HAP-1 (cell line): ENCODE results near the gene SAMD14.

Experiments
- DNase-seq, 2 experiments: peaks; one replicate each; pipeline ENCODE4 v3.0.0-alpha.2; 2016 to 2020; ENCODE audit warnings: low spot score in 2 of 2
- H3K27me3 ChIP-seq: fragments of 250-450 bp; sonication (Bioruptor Pico); 2 replicates; pipeline ENCODE4 v1.5.1; 2020; ENCODE audit warnings: low read depth, mild to moderate bottlenecking, moderate library complexity
- H3K36me3 ChIP-seq: fragments of 250-450 bp; sonication (Bioruptor Pico); replicated peaks from 2 replicates; pipeline ENCODE4 v1.5.1; 2020; ENCODE audit warnings: mild to moderate bottlenecking
- H3K4me1 ChIP-seq: fragments of 250-450 bp; sonication (Bioruptor Pico); 2 replicates; pipeline ENCODE4 v1.5.1; 2020; ENCODE audit warnings: mild to moderate bottlenecking
- H3K4me3 ChIP-seq: fragments of 250-450 bp; sonication (Bioruptor Pico); 2 replicates; pipeline ENCODE4 v1.5.1; 2020; ENCODE audit warnings: mild to moderate bottlenecking, moderate library complexity
- H3K9me3 ChIP-seq: fragments of 250-450 bp; sonication (Bioruptor Pico); 2 replicates; pipeline ENCODE4 v1.5.1; 2020; ENCODE audit warnings: mild to moderate bottlenecking, moderate library complexity
- in situ Hi-C: fragments of 300-500 bp; cut with MboI; formaldehyde crosslinking; loops from 3 replicates; pipeline ENCODE4 v1.14.3; 2020; ENCODE audit warnings: low sequenced_read_pairs, inconsistent platforms, mixed read lengths

SAMD14 gene

DNA sequence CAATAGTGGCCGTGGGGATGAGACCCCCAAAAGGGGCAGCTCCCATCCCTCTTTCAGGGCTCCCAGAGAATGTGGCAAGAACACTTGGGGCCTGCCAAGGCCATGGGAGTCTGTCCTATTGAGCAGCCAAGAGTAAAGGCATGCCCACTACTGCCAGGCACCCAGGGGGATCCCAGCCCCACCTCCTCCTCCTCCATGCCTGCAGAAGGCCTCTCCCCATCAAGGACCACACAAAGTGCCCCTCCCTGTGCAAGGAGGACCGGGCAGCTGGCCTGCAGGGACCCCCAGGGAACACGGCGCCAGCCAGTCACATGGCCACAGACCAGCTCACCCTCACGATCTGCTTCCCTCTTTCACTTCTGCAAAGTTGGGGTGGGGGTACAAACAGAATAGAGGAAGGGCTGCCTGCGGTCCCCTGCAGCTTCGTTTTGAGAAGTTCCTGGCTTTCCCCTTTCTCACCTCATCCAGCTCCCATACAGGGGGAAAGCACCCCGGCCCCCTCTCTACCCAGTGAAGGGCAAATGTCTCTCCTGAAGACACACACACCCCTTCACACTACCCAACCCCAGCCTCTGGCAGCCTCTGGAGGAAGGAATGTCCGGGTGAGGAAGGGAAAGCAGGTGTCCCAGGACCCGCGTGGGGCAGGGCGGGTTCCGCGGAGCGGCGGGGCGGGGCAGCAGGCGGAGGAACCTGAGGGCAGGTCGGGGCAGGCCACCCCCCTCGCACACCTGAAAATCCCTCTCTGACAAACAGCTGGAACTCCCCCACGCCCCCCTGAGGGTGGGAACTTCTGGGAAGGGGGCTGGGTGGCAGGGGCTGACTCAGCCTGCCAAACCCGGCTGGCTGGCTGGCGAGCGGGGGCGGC lies 18.5 kb upstream of the SAMD14 start:
- H3K36me3 ChIP-seq = peaks cover 19% of the 10 kb centered on the region

DNA sequence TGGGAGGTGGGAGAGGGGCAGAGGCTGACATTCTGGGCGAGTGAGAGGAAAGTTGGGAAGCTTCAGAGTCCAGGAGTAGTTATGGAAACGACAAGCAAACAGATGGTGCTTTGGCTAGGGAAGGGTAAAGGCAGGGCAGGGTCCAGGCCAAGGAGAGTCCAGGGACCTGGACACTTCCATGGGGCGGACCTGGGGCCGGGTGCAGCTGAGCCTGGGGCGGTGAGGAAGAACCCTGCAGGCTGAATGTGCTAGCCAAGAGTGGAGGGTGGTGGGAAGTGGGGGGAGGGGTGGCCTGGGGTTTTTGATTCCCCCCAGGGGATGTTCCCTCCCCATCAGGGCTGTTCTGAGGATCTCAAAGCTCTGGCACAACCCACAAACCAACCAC lies 17.9 kb upstream of the SAMD14 start:
- Histone ChIP-seq H3K27me3 (no peaks in the 10 kb centered on the region), H3K36me3 (peaks cover 25% of the 10 kb centered on the region), H3K4me1 (peaks cover 12% of the 10 kb centered on the region), H3K9me3 (no peaks in the 10 kb centered on the region), H3K4me3 (peak overlapping the region; percentile 59)
- in situ Hi-C loops = no loop called here
- peak in 1 of 2 experiments; percentile 46 for DNase-seq

More for the DNA sequence above, 18.5 kb upstream of the SAMD14 start:
- DNase-seq = peak in 1 of 2 experiments; percentile 56
- H3K27me3 ChIP-seq = no peaks in the 10 kb centered on the region
- in situ Hi-C loops = no loop called here
- H3K9me3 ChIP-seq = no peaks in the 10 kb centered on the region
- H3K4me3 ChIP-seq = peak overlapping the region; percentile 59
- peaks cover 12% of the 10 kb centered on the region for H3K4me1 ChIP-seq

DNA sequence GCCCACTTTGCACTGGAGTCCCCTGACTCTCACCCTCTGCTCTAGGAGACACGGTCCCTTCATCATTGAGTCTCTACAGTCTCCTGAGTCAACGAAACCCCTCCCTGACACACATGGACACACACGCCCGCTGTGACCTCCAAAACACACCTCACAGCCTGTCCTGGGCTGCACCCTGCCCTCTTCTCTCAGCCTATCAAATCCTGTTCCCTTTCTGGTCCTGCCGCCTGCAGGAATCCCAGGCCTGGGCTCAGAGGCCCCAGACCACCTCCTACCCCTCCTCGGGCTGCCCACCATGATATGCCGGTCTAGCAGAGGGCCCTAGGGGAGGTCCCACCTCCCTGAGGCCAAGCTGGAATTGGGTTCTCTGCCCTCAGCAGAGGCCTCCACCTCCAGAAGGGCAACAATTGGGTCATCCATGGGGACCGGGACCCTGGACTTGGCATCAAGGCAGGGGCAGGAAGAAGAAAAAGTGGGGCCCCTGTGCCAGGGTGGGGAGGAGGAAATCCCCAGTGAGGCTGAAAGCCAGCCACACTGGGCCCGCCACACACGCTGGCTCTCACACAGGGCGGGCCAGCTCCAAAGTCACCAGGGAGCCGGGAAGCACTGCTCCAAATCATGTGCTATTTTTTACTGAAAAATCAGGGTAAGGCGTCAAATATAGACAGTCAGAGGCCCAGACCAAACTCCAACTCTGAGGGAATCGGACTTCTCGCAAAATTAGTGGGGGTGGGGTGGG lies 17.1 kb upstream of the SAMD14 start:
- Histone ChIP-seq H3K9me3 (no peaks in the 10 kb centered on the region), H3K4me3 (peak overlapping the region; percentile 59), H3K27me3 (no peaks in the 10 kb centered on the region), H3K36me3 (peaks cover 32% of the 10 kb centered on the region), H3K4me1 (peaks cover 5% of the 10 kb centered on the region)
- DNase-seq = no peak
- in situ Hi-C loops = no loop called here

DNA sequence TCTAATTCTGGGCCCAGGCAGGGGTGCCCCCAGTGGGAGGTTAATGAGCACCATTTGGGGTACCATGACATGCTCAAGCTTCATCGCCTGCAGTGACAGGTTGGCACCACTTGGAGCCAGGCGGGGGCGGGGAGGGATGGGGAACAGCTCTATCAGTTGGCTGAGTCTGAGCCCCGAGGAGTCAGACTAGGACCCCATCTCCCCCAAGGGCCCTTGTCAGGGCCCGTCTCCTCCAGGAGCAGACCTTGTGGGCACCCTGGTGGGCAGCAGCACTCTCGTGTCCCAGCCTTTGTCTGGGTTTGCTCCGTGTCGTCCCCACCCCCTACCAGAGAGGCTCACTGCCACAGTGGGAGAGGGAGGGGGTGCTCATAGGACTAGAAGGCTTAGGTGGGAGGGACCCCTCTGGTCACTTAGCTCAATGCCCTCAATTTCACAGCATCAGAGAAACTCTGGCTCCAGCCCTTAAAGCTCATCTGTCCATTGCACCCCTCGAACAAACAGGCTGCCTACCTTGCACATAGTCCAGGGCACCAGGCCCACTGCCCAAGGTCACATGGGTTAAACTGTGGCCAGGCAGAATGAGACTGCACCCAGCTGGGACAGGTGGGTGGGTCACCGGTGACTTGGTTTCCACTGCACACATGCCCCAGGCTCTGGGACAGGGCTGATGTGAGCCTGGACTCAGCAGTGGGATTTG lies 16.4 kb upstream of the SAMD14 start:
- Histone ChIP-seq H3K9me3 (no peaks in the 10 kb centered on the region), H3K27me3 (no peaks in the 10 kb centered on the region), H3K36me3 (peaks cover 38% of the 10 kb centered on the region), H3K4me1 (peaks cover 3% of the 10 kb centered on the region), H3K4me3 (no peak overlapping the region)
- in situ Hi-C loops = no loop called here
- no peak for DNase-seq

DNA sequence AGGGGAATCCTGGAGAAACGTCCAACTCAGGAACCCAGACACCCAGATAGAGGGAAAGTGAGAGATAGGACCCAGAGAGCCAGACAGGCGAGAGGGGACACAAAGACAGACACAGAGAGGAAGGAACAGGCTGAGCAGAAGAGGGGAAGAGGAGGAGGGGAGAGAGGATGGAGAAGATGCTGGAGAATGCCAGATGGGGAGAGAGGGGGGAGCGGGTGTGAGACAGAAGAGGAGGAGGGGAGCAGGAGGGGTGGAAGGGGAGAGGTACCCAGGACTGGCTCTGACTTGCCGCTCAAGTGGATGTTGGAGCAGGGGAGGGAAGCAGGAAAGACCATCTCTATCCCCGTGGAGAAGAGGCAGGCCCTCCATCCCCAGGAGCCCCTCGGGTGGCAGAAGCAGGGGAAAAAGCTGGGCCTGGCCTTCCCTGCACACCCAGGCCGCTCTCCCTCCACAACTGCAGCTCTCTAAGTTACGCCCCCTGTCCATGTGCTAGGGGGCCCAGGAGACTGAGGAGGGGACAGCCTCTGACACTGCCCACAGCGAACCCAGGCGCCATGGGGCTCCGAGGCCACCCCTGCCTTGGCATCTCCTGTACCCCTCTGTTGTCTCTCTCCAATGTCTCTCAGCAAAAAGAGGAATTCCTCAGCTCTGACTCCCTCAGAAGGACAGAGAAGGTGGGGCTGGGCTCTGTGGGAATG lies 15.7 kb upstream of the SAMD14 start:
- no peak overlapping the region for H3K4me3 ChIP-seq
- no peaks in the 10 kb centered on the region for H3K9me3 ChIP-seq
- in situ Hi-C loops = no loop called here
- H3K4me1 ChIP-seq = no peaks in the 10 kb centered on the region
- no peak for DNase-seq
- peaks cover 44% of the 10 kb centered on the region for H3K36me3 ChIP-seq
- no peaks in the 10 kb centered on the region for H3K27me3 ChIP-seq

DNA sequence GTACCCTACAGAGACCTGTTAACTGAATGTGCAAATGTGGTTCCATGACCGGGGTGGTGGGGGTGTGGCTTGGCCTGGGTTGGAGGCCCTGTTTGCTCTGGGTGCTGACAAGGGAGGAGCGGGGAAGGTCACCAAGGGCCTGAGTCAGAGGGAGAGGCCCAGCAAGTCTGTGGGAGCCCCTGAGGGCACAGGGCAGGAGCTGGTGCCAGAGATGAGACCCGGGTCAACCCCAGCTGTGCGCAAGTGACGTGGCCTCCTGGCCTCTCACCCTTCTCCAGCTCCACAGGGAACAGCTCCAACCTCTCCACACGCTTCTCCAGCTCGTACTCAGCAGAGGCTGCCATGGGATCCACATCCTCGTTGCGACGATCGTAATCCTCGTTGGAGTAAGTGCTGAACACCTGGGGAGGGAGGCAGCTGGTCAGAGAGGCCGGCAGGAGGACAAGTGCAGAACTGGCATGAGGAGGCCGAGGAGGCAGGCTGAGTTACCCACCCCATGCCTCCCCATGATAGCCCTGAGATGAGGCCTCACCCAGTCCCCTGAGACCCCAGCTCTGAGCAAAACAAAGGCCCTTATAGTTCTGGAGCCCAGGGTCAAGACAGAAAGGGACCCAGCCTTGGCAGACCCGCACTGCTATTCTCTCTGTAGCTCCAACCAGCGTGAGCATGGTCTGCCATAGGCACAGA lies 15.0 kb upstream of the SAMD14 start:
- Histone ChIP-seq H3K9me3 (peaks cover 3% of the 10 kb centered on the region), H3K36me3 (peaks cover 51% of the 10 kb centered on the region), H3K4me1 (no peaks in the 10 kb centered on the region), H3K27me3 (no peaks in the 10 kb centered on the region), H3K4me3 (no peak overlapping the region)
- in situ Hi-C loops = no loop called here
- no peak for DNase-seq

DNA sequence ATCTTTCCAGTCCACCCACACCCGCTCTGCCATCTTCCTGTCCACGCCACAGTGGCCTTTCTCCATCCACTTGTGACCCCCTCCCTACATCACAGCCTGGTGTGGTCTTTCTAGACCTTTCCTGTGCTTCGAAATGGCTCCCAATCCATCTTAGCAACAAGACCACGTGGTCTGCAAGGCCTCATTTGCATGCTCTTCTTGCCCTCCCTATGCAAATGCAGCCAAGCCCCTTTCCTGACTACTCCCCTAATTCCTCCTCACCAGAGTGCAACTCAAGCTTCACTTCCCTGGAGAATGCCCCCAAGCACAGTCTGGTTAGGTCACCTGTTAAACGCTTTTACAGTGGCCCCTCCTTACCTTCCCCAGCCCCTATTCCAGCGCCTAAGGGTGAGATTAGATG lies 14.4 kb upstream of the SAMD14 start:
- peaks cover 3% of the 10 kb centered on the region for H3K9me3 ChIP-seq
- DNase-seq = no peak
- H3K4me3 ChIP-seq = no peak overlapping the region
- in situ Hi-C loops = no loop called here
- H3K36me3 ChIP-seq = peaks cover 57% of the 10 kb centered on the region
- no peaks in the 10 kb centered on the region for H3K27me3 ChIP-seq
- no peaks in the 10 kb centered on the region for H3K4me1 ChIP-seq

DNA sequence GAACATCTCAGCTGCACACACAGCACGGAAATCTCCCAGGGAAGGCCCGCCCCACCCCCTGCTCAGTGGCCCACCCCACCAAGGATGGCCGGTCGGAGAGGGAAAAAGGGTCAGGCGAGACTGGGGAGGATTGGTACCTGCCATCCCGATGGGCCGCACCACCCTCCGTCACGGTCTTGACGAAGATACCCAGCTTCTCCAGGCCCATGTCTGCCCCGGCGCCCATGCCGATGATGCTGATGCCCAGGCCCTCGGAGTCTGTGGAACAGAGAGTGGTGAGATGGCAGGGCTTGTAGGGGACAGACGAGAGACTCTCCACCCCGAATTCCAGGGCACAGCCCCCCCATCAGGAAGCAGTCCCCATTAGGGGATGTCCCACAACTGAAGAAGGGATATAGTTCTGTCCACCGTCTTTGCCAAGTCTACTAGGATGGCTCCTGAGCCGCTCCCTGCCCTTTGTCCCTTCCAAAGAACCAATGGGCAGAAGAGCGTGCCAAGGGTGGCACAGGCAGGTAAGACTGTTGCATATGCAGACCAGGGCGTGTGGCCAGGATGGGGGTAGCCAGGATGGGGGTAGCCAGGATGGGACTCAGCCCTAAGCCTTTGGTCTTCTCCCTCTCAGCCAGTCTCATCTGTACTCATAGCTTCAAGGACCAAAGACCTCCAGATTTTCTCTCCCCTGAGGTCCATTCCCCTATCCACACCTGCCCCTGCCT lies 13.7 kb upstream of the SAMD14 start:
- H3K4me3 ChIP-seq = no peak overlapping the region
- no peaks in the 10 kb centered on the region for H3K4me1 ChIP-seq
- in situ Hi-C loops = no loop called here
- H3K27me3 ChIP-seq = no peaks in the 10 kb centered on the region
- peaks cover 3% of the 10 kb centered on the region for H3K9me3 ChIP-seq
- DNase-seq = no peak
- H3K36me3 ChIP-seq = peaks cover 64% of the 10 kb centered on the region

DNA sequence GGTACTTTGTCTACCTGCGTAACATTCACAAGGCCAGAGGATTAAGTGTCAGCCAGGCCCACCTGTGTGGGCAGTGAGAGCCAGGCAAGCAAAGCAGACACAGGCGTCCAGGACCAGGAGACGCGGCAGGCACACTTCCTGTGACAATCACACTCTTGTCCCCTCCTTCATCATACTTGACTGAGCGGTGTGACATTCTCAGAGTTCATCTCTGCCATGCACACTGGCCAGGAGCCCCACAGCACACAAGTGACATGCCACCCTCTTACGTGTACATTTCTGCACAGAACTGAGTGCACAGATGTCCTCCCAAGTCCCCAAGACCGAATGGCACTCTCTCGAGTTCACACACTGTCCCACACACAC lies 11.8 kb upstream of the SAMD14 start:
- no peaks in the 10 kb centered on the region for H3K4me1 ChIP-seq
- no peak for DNase-seq
- H3K36me3 ChIP-seq = peaks cover 83% of the 10 kb centered on the region
- no peaks in the 10 kb centered on the region for H3K27me3 ChIP-seq
- peaks cover 3% of the 10 kb centered on the region for H3K9me3 ChIP-seq
- H3K4me3 ChIP-seq = no peak overlapping the region
- in situ Hi-C loops = no loop called here

DNA sequence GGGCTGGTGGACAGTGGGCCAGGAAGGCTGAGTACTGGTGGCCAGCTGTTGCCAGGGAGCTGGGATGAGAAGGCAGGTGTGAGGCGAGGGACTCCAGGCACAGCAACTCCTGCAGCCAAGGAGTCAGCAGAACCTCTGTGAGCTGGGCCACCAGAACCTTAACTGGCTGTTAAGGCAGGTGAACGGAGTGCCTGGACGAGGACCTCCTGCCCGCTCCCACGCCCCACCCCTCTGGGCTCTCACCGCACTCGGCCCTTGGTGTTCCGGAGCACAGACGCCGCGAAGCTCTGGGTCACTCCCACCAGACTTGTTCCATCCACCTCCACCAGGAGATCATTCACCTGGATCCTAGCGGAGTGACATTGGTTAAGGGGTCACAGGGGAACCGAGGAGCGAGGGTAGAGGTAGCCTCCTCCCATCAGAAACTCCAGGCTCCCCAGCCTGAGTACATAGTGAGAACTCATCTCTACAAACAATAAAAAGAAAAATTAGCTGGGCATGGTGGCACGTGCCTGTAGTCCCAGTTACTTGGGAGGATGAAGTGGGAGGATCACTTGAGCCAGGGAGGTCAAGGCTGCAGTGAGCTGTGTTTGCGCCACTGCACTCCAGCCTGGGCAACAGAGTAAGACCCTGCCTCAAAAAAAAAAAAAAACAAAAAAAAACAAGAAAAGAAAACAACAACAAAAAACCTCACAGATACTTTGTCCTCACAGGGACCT lies 11.2 kb upstream of the SAMD14 start:
- Histone ChIP-seq H3K36me3 (peaks cover 89% of the 10 kb centered on the region), H3K9me3 (peaks cover 3% of the 10 kb centered on the region), H3K27me3 (no peaks in the 10 kb centered on the region), H3K4me1 (no peaks in the 10 kb centered on the region), H3K4me3 (no peak overlapping the region)
- DNase-seq = no peak
- in situ Hi-C loops = no loop called here

DNA sequence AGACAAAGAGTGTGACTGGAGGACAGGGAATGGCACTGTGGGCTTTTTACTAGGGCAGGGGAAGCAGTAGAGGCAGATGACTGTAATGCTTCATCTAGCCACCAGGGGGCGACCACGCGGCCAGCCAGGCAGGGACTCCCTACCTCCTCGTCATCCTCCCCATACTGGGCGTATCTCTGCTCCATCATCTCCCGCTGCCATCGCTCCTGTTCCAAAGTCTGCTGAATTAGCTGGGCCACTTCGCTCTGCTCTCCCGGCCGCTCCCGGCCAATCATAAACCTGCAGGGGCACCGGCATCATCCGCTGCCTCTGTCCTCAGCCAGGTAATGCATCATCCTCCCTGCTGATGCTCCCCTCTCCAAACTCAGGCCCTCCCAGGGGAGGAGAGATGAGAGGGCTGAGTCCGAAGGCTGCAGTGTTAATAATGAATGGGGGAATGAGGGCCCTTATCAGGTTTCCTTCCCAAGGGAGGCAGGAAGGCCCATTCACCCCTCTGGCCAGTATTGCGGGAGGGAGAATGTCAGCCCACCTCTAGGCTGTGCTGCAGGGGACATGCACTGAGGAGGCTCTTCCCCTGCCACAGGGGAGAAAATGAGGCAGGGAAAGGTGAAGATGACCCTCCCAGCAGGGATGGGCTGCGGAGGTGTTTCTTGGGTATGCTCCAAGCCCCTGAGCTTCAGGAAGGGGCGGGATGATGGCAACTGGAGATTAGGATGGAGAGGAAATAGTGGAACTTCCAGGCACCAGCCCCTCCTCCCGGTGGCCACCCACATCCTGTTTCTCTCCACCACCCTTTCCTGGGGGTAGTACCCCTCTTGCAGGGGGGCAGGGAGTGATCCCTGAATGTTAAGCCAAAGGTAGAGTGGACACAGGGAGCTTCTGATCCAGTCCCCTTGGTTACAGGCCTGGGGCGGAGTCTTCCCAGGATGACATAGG lies 10.3 kb upstream of the SAMD14 start:
- Histone ChIP-seq H3K36me3 (peaks cover 94% of the 10 kb centered on the region), H3K27me3 (no peaks in the 10 kb centered on the region), H3K4me1 (no peaks in the 10 kb centered on the region), H3K9me3 (peaks cover 3% of the 10 kb centered on the region), H3K4me3 (no peak overlapping the region)
- DNase-seq = peak; percentile 63 to 88
- in situ Hi-C loops = no loop called here
